ENCODE results near the gene CYTL1. TPM values are rescaled to one million over a fixed set of nuclear protein-coding genes. Genes with fewer than 3 reads are reported as not detected.

CYTL1 gene
- total and polyA plus RNA-seq, 9 of the 15 experiments (the other 6 are each of a cell fraction or from before 2014, with no cell fraction given) = not detected

- FAIRE-seq (no peak), ATAC-seq (no peak), DNase-seq (ENCODE audit: extremely low read depth in 1 of 4, low spot score in 3 of 4) (no peak)
- WGBS (ENCODE audit: insufficient coverage, low coverage, missing lambda C conversion rate) = 29% methylated on average over 3 of the region's 3 CpGs
- Histone ChIP-seq H3K36me3 (ENCODE audit: control insufficient read depth, insufficient read depth, low read length) (no peaks in the 10 kb centered on the region), H3K27me3 (ENCODE audit: control insufficient read depth in 2 of 2, insufficient read depth in 2 of 2, low read length in 2 of 2) (no peaks in the 10 kb centered on the region), H3K27ac (ENCODE audit: extremely low read depth, low read depth, low read length) (no peak overlapping the region), H3K79me2 (ENCODE audit: control insufficient read depth, insufficient read depth, low read length) (no peaks in the 10 kb centered on the region), H3K4me2 (ENCODE audit: insufficient read depth, low read length) (no peak overlapping the region), H3K9me3 (replicated peaks; ENCODE audit: control insufficient read depth, insufficient read depth, low read depth, low read length) (no peaks in the 10 kb centered on the region), H3K4me1 (replicated peaks in 1 of 2; ENCODE audit: control insufficient read depth in 2 of 2, insufficient read depth in 2 of 2, low read length in 2 of 2) (peaks cover 10 to 24% of the 10 kb centered on the region in 2 experiments; a peak in 4 of 5 replicates), H3K4me3 (no peak overlapping the region), H2AFZ (ENCODE audit: low read depth, low read length) (no peak overlapping the region), H3K9ac (ENCODE audit: insufficient read depth in 1 of 2, low read depth in 2 of 2, low read length in 2 of 2) (no peak overlapping the region), H4K20me1 (replicated peaks; ENCODE audit: control insufficient read depth, insufficient read depth, low read length) (no peaks in the 10 kb centered on the region), H3K9me1 (ENCODE audit: control insufficient read depth, insufficient read depth, low read length) (no peaks in the 10 kb centered on the region)
- CTCF ChIA-PET (ENCODE audit: low intra/inter-chr PET ratio) = no interaction called here
- in situ Hi-C loops (cut with MboI) = no loop called here
- no peak for TF ChIP-seq ZNF436 (CRISPR knock-in tag; IDR thresholded peaks at IDR 0.05)
- no peak for TF ChIP-seq CREB1 (IDR thresholded peaks at IDR 0.05)
- TF ChIP-seq CREB1 (CRISPR knock-in tag; IDR thresholded peaks at IDR 0.05) = no peak
- TF ChIP-seq ELF4 (CRISPR knock-in tag; IDR thresholded peaks at IDR 0.05) = no peak
- TF ChIP-seq, protein P1, sequence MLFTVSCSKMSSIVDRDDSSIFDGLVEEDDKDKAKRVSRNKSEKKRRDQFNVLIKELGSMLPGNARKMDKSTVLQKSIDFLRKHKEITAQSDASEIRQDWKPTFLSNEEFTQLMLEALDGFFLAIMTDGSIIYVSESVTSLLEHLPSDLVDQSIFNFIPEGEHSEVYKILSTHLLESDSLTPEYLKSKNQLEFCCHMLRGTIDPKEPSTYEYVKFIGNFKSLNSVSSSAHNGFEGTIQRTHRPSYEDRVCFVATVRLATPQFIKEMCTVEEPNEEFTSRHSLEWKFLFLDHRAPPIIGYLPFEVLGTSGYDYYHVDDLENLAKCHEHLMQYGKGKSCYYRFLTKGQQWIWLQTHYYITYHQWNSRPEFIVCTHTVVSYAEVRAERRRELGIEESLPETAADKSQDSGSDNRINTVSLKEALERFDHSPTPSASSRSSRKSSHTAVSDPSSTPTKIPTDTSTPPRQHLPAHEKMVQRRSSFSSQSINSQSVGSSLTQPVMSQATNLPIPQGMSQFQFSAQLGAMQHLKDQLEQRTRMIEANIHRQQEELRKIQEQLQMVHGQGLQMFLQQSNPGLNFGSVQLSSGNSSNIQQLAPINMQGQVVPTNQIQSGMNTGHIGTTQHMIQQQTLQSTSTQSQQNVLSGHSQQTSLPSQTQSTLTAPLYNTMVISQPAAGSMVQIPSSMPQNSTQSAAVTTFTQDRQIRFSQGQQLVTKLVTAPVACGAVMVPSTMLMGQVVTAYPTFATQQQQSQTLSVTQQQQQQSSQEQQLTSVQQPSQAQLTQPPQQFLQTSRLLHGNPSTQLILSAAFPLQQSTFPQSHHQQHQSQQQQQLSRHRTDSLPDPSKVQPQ (CRISPR knock-in tag; IDR thresholded peaks at IDR 0.05; ENCODE audit: borderline replicate concordance) = no peak
- TF ChIP-seq, protein P2, sequence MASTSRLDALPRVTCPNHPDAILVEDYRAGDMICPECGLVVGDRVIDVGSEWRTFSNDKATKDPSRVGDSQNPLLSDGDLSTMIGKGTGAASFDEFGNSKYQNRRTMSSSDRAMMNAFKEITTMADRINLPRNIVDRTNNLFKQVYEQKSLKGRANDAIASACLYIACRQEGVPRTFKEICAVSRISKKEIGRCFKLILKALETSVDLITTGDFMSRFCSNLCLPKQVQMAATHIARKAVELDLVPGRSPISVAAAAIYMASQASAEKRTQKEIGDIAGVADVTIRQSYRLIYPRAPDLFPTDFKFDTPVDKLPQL (IDR thresholded peaks at IDR 0.05; ENCODE audit: extremely low read depth, insufficient read length) = no peak
- no peak for TF ChIP-seq ZNF253 (CRISPR knock-in tag; conservative IDR thresholded peaks at IDR 0.05)
- no peak for TF ChIP-seq TOE1 (IDR thresholded peaks at IDR 0.05; ENCODE audit: borderline replicate concordance)
- TF ChIP-seq TOE1 (CRISPR knock-in tag; IDR thresholded peaks at IDR 0.05; ENCODE audit: borderline replicate concordance, low read depth) = no peak
- no peak for TF ChIP-seq KDM5B (IDR thresholded peaks at IDR 0.05; ENCODE audit: insufficient replicate concordance, low read depth, low read length)
- no peak for TF ChIP-seq HMG20A (CRISPR knock-in tag; conservative IDR thresholded peaks at IDR 0.05)
- no peak for TF ChIP-seq CEBPB (tag; IDR thresholded peaks at IDR 0.05)
- TF ChIP-seq ETV5 (CRISPR knock-in tag; IDR thresholded peaks at IDR 0.05; ENCODE audit: low read depth) = no peak
- TF ChIP-seq E2F4 (CRISPR knock-in tag; IDR thresholded peaks at IDR 0.05; ENCODE audit: low read depth) = no peak
- no peak for TF ChIP-seq E2F1 (CRISPR knock-in tag; IDR thresholded peaks at IDR 0.05)
- TF ChIP-seq ZNF561 (CRISPR knock-in tag; conservative IDR thresholded peaks at IDR 0.05) = no peak
- TF ChIP-seq RBFOX2 (IDR thresholded peaks at IDR 0.05; ENCODE audit: low read depth, low read length) = no peak
- TF ChIP-seq PCBP1 (IDR thresholded peaks at IDR 0.05; ENCODE audit: low read depth, low read length, poor library complexity, severe bottlenecking) = no peak
- intact Hi-C loops (cut with micrococcal nuclease) = no loop called here
- POLR2A ChIA-PET = no interaction called here
- no TSS peak for BruUV-seq (replicated peaks)
Observed at GRCh38 chr4:5044341-5044740, 25.1 kb upstream of the CYTL1 start.
